Stromal cell of bone marrow (primary cell): ENCODE data around the gene KIF22.
A peak's percentile ranks its signal among the peaks of the same experiment; 100 is the strongest.

ENCODE experiments used
- DNase-seq: peaks from one replicate; pipeline ENCODE4 v3.0.0-alpha.2; 2012; ENCODE audit warnings: low read depth

Gene KIF22

DNA sequence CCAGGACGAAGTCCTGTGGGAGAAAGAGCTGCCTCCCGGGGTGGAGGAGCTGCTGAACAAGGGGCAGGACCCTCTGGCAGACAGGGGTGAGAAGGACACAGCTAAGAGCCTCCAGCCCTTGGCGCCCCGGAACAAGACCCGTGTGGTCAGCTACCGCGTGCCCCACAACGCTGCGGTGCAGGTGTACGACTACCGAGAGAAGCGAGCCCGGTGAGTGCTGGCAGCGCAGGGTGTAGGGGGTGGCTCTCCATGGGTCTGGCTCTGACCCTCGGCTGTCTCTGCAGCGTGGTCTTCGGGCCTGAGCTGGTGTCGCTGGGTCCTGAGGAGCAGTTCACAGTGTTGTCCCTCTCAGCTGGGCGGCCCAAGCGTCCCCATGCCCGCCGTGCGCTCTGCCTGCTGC is 51.1 kb downstream of the KIF22 start:
- DNase-seq: no peak

DNA sequence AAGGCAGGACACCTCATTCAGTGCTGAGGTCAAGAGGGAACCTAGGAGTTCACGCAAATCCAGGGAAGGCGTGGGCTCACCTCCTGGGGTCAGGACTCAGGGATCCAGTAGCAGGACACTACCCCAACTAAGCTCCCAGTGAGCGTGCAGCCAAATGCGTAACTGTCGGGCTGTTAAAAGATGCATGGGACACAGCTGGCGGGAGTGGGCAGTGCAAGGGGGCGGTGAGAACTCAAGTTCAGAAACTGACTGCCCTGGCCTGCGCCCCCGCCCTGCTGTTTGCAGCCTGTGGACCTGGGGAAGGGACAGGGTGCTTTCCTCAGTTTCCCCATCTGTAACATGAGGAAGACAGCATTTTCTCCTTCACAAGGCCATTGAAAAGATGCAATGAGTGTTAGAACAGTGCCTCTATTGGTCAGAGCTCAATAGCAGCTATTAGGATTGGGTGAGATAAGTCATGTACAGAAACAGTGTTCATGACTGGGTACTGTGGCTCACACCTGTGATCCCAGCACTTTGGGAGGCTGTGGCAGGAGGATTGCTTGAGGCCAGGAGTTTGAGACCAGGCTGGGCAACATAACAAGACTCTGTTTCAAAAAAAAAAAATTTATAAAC is 52.3 kb downstream of the KIF22 start:
- no peak for DNase-seq

DNA sequence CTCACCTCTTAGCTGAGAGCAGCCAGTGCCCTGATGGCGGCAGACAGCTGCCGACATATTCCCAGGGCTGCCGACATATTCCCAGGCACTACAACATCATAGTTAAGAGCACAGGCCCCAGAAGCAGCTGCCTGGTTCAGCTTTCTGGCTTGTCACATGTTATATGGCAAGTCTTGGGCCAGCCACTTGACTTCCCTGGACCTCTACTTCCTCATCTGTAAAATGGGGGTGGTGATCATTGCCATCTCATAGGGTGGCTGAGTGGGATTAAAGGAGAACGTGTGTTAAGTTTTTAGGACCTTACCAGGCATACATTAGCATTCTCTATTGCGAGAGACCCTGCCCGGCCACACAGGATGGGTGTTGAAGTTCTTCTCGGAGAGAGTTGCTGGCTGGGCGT is 53.4 kb downstream of the KIF22 start:
- DNase-seq: no peak

DNA sequence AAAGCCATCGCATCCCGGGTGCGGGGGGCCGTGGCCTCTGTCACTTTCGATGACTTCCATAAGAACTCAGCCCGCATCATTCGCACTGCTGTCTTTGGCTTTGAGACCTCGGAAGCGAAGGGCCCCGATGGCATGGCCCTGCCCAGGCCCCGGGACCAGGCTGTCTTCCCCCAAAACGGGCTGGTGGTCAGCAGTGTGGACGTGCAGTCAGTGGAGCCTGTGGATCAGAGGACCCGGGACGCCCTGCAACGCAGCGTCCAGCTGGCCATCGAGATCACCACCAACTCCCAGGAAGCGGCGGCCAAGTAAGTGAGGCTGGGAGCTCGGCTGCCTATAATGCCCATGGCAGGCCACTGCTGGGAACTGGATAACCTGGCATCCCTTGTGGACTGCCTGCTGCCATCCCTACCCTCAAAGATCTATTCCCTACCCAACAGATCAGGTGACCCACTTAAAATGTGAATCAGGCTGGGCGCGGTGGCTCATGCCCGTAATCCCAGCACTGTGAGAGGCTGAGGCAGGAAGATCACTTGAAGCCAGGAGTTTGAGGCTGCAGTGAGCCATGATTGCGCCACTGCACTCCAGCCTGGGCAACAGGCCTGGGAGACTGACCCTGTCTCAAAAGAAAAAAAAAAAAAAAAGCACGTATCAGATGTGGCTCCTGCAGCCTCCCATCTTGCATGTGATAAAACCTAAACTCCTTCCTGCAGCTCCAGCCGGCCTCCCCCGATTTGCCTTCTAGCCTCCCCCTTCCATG is 54.2 kb downstream of the KIF22 start:
- no peak for DNase-seq

DNA sequence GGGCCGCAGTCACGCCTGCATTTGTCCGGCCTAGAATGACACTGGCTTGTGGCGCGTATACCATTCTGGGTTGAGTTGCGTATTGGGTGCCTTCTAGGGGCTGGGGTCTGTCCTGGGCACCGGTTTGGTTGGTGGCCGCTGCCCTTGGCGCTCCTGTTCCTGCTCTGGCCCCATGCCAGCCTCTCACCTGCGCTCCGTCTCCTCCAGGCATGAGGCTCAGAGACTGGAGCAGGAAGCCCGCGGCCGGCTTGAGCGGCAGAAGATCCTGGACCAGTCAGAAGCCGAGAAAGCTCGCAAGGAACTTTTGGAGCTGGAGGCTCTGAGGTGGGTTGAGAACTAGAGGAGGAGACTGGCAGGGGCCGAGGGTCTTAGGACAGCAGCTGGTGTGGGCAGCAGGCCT is 55.1 kb downstream of the KIF22 start:
- DNase-seq: no peak

DNA sequence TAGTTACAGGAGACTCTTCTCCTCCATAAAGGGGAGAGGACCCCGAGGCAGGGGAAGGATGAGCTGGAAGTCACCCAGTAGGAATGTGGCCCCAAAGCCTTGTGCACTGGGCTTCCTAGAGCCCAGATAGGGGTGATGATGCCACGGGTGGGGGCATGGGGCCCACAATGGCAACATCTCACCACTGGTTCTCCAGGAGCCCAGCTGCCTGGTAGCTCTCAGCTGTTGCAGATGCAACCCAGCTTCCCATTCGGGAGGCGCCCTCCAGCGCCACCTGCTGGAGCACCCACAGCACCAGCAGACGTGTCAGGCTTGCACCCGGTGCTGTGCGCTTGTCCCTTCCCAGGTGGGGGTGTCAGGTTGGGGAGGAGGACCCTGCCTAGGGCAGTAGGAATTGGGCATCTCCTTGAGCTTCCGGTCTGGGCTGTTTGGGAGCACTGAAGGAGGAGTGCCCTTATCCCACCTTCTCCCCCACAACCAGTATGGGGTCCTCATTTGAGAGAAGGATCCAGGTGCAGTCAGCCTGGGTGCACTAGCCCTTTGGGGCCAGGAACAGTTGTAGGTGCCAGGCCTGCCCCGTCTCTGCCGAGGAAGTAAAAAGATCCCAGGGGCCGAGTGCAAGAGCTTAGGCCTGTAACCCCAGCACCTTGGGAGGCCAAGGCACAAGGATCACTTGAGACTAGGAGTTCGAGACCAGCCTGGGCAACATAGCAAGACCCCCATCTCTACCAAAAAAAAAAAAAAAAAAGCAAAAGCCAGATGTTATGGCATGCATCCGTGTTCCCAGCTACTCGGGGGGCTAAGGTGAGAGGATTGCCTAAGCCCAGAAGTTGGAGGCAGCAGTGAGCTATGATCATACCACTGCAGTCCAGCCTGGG is 58.1 kb downstream of the KIF22 start:
- peak; percentile 28 for DNase-seq

DNA sequence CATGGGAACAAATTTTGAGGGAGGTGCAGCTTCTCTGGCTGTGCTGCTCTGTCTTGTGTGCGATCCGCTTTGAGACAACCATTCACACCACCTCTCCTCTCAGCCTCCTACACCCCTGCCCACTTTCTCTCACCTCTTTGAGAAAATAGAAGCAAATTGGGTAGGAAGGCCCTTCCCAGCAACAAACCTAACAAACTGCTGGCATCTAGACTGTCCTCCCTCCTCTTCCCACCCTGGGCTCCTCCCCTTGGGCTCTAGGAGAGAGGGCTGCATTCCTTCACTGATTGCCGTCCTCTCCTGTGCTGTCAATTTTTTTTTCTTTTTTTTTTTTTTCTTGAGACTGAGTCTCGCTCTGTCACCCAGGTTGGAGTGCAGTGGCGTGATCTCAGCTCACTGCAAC is 59.0 kb downstream of the KIF22 start:
- DNase-seq: no peak

DNA sequence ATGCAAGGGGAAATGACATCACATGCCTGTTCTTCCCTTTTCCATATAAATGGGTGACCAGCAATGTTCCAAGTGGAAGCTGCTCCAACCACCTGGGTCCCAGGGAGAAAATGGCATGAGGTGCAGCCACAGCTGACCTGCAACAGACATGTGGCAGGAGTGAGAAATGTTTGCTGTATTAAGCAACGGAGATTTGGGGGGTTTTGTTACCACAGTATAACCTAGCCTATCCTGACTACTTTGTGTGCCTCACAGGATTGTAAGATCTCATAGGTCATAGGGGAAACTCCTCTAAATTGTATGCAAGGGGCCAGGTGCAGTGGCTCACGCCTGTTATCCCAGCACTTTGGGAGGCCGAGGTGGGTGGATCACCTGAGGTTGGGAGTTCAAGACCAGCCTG is 60.4 kb downstream of the KIF22 start:
- no peak for DNase-seq

DNA sequence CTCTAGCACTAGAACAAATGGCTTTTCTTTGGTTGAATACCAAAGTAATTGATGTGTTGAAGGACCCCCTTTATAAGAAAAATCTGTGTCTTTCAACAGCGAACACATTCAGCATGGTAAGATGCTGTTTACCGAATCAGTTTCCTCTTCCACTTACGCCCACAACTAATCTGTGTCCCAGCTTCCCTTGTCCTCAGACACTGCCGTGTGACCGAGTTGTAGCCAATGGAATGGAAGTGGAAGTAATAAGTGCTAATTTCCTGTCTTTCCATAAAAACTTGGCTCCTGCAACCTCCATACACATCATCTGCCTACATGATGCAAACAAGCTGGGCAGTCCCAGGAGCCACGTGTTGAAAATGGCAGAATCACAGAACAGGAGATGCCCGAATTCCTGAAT is 62.1 kb downstream of the KIF22 start:
- peak; percentile 23 for DNase-seq

DNA sequence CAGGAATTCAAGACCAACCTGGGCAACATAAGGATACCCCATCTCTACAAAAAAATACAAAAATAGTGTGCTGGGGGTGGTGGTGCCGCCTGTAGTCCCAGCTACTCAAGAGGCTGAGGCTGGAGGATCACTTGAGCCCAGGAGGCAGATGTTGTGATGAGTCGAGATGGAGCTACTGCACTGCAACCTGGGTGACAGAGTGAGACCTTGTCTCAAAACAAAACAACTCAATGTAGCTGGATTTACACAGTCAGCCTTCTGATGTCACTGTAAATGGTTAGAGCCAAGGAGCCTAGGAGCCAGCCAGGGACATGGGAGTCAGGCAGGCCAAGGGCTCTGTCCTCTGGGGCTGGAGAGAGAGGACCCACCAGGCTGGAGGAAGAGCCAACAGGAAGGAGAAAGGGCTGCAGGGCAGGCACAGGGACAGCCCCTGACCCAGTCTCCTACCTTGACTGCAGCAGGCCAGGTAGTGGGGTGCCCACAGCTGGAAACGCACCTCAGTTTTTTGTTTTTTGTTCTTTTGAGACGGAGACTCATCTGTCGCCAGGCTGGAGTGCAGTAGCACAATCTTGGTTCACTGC is 64.1 kb downstream of the KIF22 start:
- no peak for DNase-seq
